ENCODE data around the gene CELF5. TPM values are rescaled to one million over a fixed set of nuclear protein-coding genes. Genes with fewer than 3 reads are reported as not detected.

CELF5 gene
- total and polyA plus RNA-seq, 7 donors, result under 0.01 to 1.1 (median 0.37) TPM; not detected in 1

DNA sequence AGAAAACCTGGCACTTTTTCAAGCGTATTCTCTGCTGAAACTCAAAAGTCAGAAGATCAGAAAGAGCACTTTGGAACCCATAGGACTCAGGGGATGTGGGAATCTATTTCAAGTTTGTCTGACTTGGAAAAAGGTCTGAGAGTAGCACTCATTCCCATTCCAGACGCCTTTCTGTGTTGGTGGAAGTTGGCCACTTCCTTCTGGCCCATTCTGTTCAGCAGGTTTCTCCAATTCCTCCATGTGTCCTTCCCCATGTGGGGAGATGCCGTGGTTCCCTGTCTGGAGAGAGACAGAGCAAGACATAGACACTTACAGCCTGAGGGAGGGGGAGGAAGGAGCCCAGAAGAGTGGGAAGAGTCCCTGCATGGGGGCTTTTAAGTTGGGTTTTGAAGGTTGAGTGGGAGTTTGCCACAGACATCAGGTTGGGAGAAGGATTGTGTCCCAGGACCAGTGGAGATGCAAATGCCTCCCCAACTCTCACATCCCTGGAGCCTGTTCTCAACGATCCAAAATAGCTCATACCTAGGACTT, 48.0 kb downstream of the CELF5 start:
- peaks cover 31 to 99% (median 79%) of the 10 kb centered on the region in 3 donors for H3K27me3 ChIP-seq
- peaks cover 0 to 6% (median 5%) of the 10 kb centered on the region in 4 donors for H3K9me3 ChIP-seq
- H3K27ac ChIP-seq, result no peak overlapping the region
- H3K36me3 ChIP-seq, result no peaks in the 10 kb centered on the region
- H3K4me3 ChIP-seq, result no peak overlapping the region
- H3K4me1 ChIP-seq, result peaks cover 0 to 17% (median 8%) of the 10 kb centered on the region in 4 donors
- 46 to 58% methylated on average over 4 of the region's 4 CpGs for WGBS, 2 donors
- intact Hi-C loops (cut with DNase I), result no loop called here
- no peak for DNase-seq
- TF ChIP-seq POLR2A (IDR thresholded peaks at IDR 0.05), result no peak
- TF ChIP-seq POLR2AphosphoS5 (IDR thresholded peaks at IDR 0.05), result no peak
- TF ChIP-seq CTCF (IDR thresholded peaks at IDR 0.05), result no peak
- TF ChIP-seq EP300 (IDR thresholded peaks at IDR 0.05), result no peak

- Histone ChIP-seq H3K9me3 (peaks cover 0 to 6% (median 5%) of the 10 kb centered on the region in 4 donors), H3K4me1 (peaks cover 0 to 17% (median 8%) of the 10 kb centered on the region in 4 donors), H3K27ac (no peak overlapping the region), H3K27me3 (peaks cover 31 to 99% (median 82%) of the 10 kb centered on the region in 3 donors), H3K36me3 (no peaks in the 10 kb centered on the region), H3K4me3 (no peak overlapping the region)
- intact Hi-C loops (cut with DNase I), result no loop called here
- WGBS, 2 donors, result 91 to 92% methylated on average over 3 of the region's 3 CpGs
- TF ChIP-seq EP300 (IDR thresholded peaks at IDR 0.05) (no peak), POLR2AphosphoS5 (IDR thresholded peaks at IDR 0.05) (no peak), CTCF (IDR thresholded peaks at IDR 0.05) (no peak), POLR2A (IDR thresholded peaks at IDR 0.05) (no peak)
- no peak for DNase-seq
These were observed 48.5 kb downstream of the CELF5 start for GRCh38 chr19:3272952-3273351.

DNA sequence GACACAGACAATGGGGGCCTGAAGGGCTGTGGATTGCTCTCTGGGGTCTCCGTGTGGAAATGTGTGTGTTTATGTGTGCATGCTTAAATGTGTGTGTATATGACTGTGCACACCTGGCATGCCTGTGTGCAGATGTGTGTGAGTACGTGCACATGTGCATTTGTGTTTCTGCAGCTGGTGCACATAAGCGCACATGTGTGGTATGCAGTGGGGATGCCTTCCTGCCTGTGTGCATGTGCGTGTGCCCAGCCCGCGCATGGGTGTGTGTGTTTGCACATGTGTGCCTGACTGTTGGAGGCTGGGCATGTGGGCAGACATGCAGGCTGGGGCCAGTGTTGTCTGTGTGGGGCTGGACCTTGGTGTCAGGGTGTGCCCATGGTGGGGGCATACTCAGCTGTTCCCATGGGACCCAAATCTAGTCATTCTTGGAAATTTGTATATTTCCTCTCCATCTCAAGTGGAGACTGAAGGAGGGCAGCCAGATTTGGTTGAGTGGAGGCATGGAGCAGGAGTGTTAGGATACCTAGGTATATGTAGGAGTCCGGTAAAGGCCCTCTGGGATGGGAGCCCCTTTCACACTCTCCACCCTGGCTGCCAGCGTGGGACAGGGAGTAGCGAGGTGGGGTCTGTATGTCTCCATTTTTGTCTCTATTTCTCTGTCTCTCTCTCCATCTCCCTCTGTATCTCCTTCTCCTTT, 49.9 kb downstream of the CELF5 start:
- no peak for DNase-seq
- 58 to 77% methylated on average over 9 of the region's 9 CpGs for WGBS, 2 donors
- Histone ChIP-seq H3K36me3 (no peaks in the 10 kb centered on the region), H3K27ac (no peak overlapping the region), H3K4me3 (no peak overlapping the region), H3K27me3 (peaks cover 31 to 96% (median 79%) of the 10 kb centered on the region in 3 donors), H3K9me3 (peaks cover 0 to 6% (median 5%) of the 10 kb centered on the region in 4 donors), H3K4me1 (peaks cover 0 to 17% (median 8%) of the 10 kb centered on the region in 4 donors)
- TF ChIP-seq POLR2A (IDR thresholded peaks at IDR 0.05), result no peak
- TF ChIP-seq CTCF (IDR thresholded peaks at IDR 0.05), result no peak
- TF ChIP-seq POLR2AphosphoS5 (IDR thresholded peaks at IDR 0.05), result no peak
- TF ChIP-seq EP300 (IDR thresholded peaks at IDR 0.05), result no peak
- intact Hi-C loops (cut with DNase I), result no loop called here

DNA sequence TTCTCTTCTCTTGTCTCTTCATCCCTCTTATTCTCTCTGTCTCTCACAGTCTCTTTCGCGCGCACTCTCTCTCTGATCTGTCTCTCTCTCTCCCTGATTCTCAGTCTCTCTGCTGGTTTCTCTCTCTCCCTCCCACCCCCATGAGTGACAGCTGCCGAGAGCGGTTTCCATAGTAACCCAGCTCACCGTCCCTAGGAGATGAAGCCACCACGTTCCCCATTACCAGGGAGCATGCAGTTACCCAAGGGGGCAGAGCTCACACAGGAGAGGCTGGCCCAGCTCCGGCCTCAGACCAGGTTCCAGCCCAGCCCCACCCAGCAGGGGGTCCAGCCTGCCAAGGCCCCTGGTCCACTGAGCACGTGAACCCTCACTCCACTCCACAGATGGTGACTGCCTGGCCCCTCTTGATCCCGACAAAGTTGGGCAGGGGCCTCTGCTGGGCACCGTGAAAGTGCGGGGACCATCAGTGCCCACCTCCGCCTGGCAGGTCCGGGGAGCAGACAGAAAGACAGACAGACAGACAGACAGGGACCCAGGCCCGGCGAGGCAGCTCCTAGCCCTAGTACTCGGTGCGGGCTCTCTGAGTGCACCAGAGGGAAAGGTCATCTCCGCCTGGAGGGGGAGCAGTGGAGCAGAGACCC, 50.6 kb downstream of the CELF5 start:
- H3K4me3 ChIP-seq, result peak overlapping the region in 3 of 4 donors; percentile 25 to 42 (median 35)
- no peaks in the 10 kb centered on the region for H3K36me3 ChIP-seq
- no peak overlapping the region for H3K27ac ChIP-seq
- WGBS, 2 donors, result 12 to 14% methylated on average over 19 of the region's 19 CpGs
- intact Hi-C loops (cut with DNase I), result no loop called here
- no peak for TF ChIP-seq EP300 (IDR thresholded peaks at IDR 0.05)
- TF ChIP-seq POLR2A (IDR thresholded peaks at IDR 0.05), result no peak
- TF ChIP-seq CTCF (IDR thresholded peaks at IDR 0.05), result no peak
- no peak for TF ChIP-seq POLR2AphosphoS5 (IDR thresholded peaks at IDR 0.05)
- DNase-seq, result no peak
- peaks cover 0 to 17% (median 8%) of the 10 kb centered on the region in 4 donors for H3K4me1 ChIP-seq
- peaks cover 31 to 94% (median 72%) of the 10 kb centered on the region in 3 donors for H3K27me3 ChIP-seq
- peaks cover 0 to 6% (median 5%) of the 10 kb centered on the region in 4 donors for H3K9me3 ChIP-seq

Measured in sigmoid colon (tissue), 7 donors.